HAP-1 (cell line): ENCODE results near the gene KRTAP5-9.
"Not testable (repeated sequence)": the region's sequence is repeated elsewhere in the genome, so short reads cannot be mapped to it uniquely, and the experiment has no call there.

Experiments used
- DNase-seq, 2 experiments: peaks; one replicate each; pipeline ENCODE4 v3.0.0-alpha.2; 2016 to 2020; ENCODE audit warnings: low spot score in 2 of 2
- H3K27me3 ChIP-seq: fragments of 250-450 bp; sonication (Bioruptor Pico); 2 replicates; pipeline ENCODE4 v1.5.1; 2020; ENCODE audit warnings: low read depth, mild to moderate bottlenecking, moderate library complexity
- H3K36me3 ChIP-seq: fragments of 250-450 bp; sonication (Bioruptor Pico); replicated peaks from 2 replicates; pipeline ENCODE4 v1.5.1; 2020; ENCODE audit warnings: mild to moderate bottlenecking
- H3K4me1 ChIP-seq: fragments of 250-450 bp; sonication (Bioruptor Pico); 2 replicates; pipeline ENCODE4 v1.5.1; 2020; ENCODE audit warnings: mild to moderate bottlenecking
- H3K4me3 ChIP-seq: fragments of 250-450 bp; sonication (Bioruptor Pico); 2 replicates; pipeline ENCODE4 v1.5.1; 2020; ENCODE audit warnings: mild to moderate bottlenecking, moderate library complexity
- H3K9me3 ChIP-seq: fragments of 250-450 bp; sonication (Bioruptor Pico); 2 replicates; pipeline ENCODE4 v1.5.1; 2020; ENCODE audit warnings: mild to moderate bottlenecking, moderate library complexity
- in situ Hi-C: fragments of 300-500 bp; cut with MboI; formaldehyde crosslinking; loops from 3 replicates; pipeline ENCODE4 v1.14.3; 2020; ENCODE audit warnings: low sequenced_read_pairs, inconsistent platforms, mixed read lengths

The KRTAP5-9 gene

GRCh38 chr11:71525188-71525937 is 22.9 kb upstream of the KRTAP5-9 start:
- in situ Hi-C loops: no loop called here

GRCh38 chr11:71525938-71526495 is 22.2 kb upstream of the KRTAP5-9 start:
- Histone ChIP-seq H3K27me3 (no peaks in the 10 kb centered on the region), H3K9me3 (no peaks in the 10 kb centered on the region), H3K4me3 (no peak overlapping the region), H3K4me1 (no peaks in the 10 kb centered on the region), H3K36me3 (no peaks in the 10 kb centered on the region)
- in situ Hi-C loops: no loop called here
- no peak for DNase-seq

More at GRCh38 chr11:71525188-71525937, 22.9 kb upstream of the KRTAP5-9 start:
- Histone ChIP-seq H3K27me3 (no peaks in the 10 kb centered on the region), H3K4me3 (no peak overlapping the region), H3K4me1 (no peaks in the 10 kb centered on the region), H3K36me3 (no peaks in the 10 kb centered on the region), H3K9me3 (no peaks in the 10 kb centered on the region)
- DNase-seq: no peak

- H3K27me3 ChIP-seq, H3K4me1 ChIP-seq, H3K36me3 ChIP-seq, H3K4me3 ChIP-seq, DNase-seq, H3K9me3 ChIP-seq, in situ Hi-C loops: not testable (repeated sequence)
Observed at GRCh38 chr11:71526796-71527575, 21.2 kb upstream of the KRTAP5-9 start, which contains the start of gene KRTAP5-7. Gene KRTAP5-7 (plus strand): TSS chr11:71527267. CDS start chr11:71527301, 34 bp downstream.

- Histone ChIP-seq H3K4me1 (no peaks in the 10 kb centered on the region), H3K36me3 (no peaks in the 10 kb centered on the region), H3K27me3 (no peaks in the 10 kb centered on the region), H3K4me3 (no peak overlapping the region), H3K9me3 (no peaks in the 10 kb centered on the region)
- in situ Hi-C loops: no loop called here
- no peak for DNase-seq
Observed at GRCh38 chr11:71527576-71528210, 20.5 kb upstream of the KRTAP5-9 start.

- no peaks in the 10 kb centered on the region for H3K36me3 ChIP-seq
- no peaks in the 10 kb centered on the region for H3K27me3 ChIP-seq
- no peak for DNase-seq
- H3K4me3 ChIP-seq: no peak overlapping the region
- H3K4me1 ChIP-seq: no peaks in the 10 kb centered on the region
- in situ Hi-C loops: no loop called here
- H3K9me3 ChIP-seq: no peaks in the 10 kb centered on the region
Observed at GRCh38 chr11:71530602-71531001, 17.6 kb upstream of the KRTAP5-9 start.

- no peak for DNase-seq
- Histone ChIP-seq H3K36me3 (no peaks in the 10 kb centered on the region), H3K4me1 (no peaks in the 10 kb centered on the region), H3K27me3 (no peaks in the 10 kb centered on the region), H3K4me3 (no peak overlapping the region), H3K9me3 (no peaks in the 10 kb centered on the region)
- in situ Hi-C loops: no loop called here
Observed at GRCh38 chr11:71532036-71532610, 16.1 kb upstream of the KRTAP5-9 start.

- DNase-seq: not testable (repeated sequence)
Observed at GRCh38 chr11:71534711-71535608, 13.3 kb upstream of the KRTAP5-9 start.

GRCh38 chr11:71535825-71536224 is 12.4 kb upstream of the KRTAP5-9 start:
- in situ Hi-C loops: no loop called here
- H3K4me1 ChIP-seq: no peaks in the 10 kb centered on the region
- H3K36me3 ChIP-seq: no peaks in the 10 kb centered on the region
- no peaks in the 10 kb centered on the region for H3K9me3 ChIP-seq
- DNase-seq: no peak
- H3K4me3 ChIP-seq: no peak overlapping the region
- H3K27me3 ChIP-seq: no peaks in the 10 kb centered on the region

More at GRCh38 chr11:71534711-71535608, 13.3 kb upstream of the KRTAP5-9 start:
- H3K4me1 ChIP-seq, H3K36me3 ChIP-seq, H3K27me3 ChIP-seq, H3K9me3 ChIP-seq, H3K4me3 ChIP-seq, in situ Hi-C loops: not testable (repeated sequence)

GRCh38 chr11:71537537-71537936 is 10.7 kb upstream of the KRTAP5-9 start:
- no peaks in the 10 kb centered on the region for H3K36me3 ChIP-seq
- in situ Hi-C loops: no loop called here
- no peaks in the 10 kb centered on the region for H3K27me3 ChIP-seq
- H3K4me1 ChIP-seq: no peaks in the 10 kb centered on the region
- H3K9me3 ChIP-seq: no peaks in the 10 kb centered on the region
- no peak for DNase-seq
- H3K4me3 ChIP-seq: no peak overlapping the region

GRCh38 chr11:71537977-71538665 is 10.1 kb upstream of the KRTAP5-9 start, which contains the start of gene KRTAP5-8:
Gene KRTAP5-8 (plus strand): TSS chr11:71538025. CDS start chr11:71538056, 31 bp downstream.
- H3K27me3 ChIP-seq, H3K36me3 ChIP-seq, H3K4me3 ChIP-seq, DNase-seq, H3K4me1 ChIP-seq, H3K9me3 ChIP-seq, in situ Hi-C loops: not testable (repeated sequence)

- Histone ChIP-seq H3K36me3 (no peaks in the 10 kb centered on the region), H3K27me3 (no peaks in the 10 kb centered on the region), H3K4me1 (no peaks in the 10 kb centered on the region), H3K9me3 (no peaks in the 10 kb centered on the region), H3K4me3 (no peak overlapping the region)
- no peak for DNase-seq
- in situ Hi-C loops: no loop called here
Observed at GRCh38 chr11:71538666-71538990, 9.6 kb upstream of the KRTAP5-9 start.

GRCh38 chr11:71539017-71539416 is 9.2 kb upstream of the KRTAP5-9 start:
- no peak for DNase-seq
- no peaks in the 10 kb centered on the region for H3K36me3 ChIP-seq
- H3K4me3 ChIP-seq: no peak overlapping the region
- no peaks in the 10 kb centered on the region for H3K4me1 ChIP-seq
- in situ Hi-C loops: no loop called here
- no peaks in the 10 kb centered on the region for H3K27me3 ChIP-seq
- no peaks in the 10 kb centered on the region for H3K9me3 ChIP-seq
